Right hindlimb (tissue), 1 donor: ENCODE measurements around the gene ADM5.
A peak's percentile ranks its signal among the peaks of the same experiment; 100 is the strongest.

Experiments used
- DNase-seq: peaks from one replicate; pipeline ENCODE4 v3.0.0-alpha.2; 2018

ADM5 gene, protein sequence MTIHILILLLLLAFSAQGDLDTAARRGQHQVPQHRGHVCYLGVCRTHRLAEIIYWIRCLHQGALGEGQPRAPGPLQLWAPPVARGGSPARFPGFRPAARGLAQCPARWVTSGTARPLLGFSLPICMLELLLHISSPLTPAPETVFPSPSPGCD

DNA sequence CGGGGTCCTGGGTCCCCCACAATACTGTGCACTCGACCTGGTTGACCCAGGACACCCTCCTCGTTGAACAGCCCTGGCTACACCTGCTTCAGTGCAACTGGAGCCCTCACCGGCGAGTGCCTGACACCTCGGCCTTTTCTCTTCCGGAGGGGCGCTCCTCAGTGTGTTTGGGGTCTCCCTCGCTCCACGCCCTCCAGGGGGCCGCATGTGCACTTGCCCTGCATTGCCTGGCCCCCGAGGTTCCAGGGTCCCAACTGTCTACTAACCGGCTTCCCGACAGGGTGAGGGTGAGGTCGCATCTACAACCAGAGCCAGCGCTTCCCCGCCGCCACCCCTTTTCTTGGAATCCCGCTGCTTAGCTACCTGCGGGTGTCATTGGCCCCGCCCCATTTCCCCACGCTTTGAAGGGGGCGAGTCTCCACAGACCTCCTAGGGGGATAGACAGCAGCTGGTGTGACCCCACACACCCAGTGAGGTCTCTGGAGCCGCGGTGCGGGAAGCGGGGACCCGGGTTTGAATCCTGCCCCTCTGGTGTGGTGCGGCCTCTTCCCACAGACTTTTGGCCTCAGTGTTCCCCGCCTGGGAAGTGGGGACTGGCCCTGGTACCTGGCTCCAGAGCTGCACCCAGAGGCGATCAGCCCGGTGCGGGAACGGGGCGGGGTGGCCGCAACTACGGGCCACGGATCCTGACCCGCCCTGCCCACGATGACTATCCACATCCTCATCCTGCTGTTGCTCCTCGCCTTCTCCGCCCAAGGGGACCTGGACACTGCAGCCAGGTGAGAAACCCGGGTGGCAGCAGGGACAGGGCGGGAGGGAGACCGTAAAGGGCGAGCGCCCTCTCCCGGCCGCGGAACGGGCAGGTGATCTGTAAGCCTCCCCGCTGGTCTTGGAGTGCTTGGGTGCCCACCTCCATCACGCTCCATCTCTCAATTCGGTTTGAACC, at the start of gene ADM5:
Gene ADM5 (plus strand): TSS at position 462 of the 946 bp plus-strand sequence. CDS start 244 bp downstream, at position 706.
- no peak for DNase-seq

DNA sequence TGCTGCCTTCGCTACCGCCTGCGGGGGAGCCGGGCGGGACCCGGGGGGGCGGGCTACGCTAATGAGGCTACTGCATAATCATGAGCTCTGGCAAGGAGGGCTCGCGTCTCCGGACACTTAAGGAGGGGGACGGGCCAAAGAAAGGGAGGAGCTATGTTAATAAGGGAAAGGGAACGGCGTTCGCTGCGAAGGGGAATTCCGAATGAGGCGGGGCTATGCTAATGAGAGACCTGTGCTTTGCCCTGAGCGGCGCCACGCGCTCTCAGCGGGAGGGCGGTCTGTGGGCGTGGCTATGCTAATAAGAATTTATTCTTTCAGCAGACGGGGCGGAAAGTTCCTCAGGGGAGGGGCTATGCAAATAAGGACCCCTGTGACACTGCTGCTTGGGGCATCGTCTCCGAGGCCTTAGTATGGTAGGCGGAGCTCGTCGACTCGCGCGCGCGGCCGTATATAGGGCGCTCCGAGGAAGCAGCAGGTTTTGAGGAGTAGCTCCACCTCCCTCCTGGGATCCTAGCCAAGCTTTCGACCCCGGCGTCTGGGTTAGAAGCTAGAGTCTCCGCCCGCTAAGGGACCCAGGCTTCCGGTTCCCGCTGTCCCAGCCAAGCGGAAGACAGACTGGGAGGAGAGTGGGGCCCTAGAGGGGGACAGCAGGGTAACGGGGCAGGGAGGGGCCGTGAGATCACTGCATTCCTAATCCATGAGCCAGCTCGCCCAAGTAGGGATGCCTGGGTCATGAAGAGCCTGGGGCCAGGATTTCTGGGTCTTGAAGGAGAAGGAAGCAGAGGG, 49.1 kb upstream of the ADM5 start, which contains the start of gene RRAS:
Gene RRAS (minus strand): TSS at position 31 of the 786 bp plus-strand sequence. CDS start 45 bp downstream, outside the sequence.
- DNase-seq, result peak; percentile 100

DNA sequence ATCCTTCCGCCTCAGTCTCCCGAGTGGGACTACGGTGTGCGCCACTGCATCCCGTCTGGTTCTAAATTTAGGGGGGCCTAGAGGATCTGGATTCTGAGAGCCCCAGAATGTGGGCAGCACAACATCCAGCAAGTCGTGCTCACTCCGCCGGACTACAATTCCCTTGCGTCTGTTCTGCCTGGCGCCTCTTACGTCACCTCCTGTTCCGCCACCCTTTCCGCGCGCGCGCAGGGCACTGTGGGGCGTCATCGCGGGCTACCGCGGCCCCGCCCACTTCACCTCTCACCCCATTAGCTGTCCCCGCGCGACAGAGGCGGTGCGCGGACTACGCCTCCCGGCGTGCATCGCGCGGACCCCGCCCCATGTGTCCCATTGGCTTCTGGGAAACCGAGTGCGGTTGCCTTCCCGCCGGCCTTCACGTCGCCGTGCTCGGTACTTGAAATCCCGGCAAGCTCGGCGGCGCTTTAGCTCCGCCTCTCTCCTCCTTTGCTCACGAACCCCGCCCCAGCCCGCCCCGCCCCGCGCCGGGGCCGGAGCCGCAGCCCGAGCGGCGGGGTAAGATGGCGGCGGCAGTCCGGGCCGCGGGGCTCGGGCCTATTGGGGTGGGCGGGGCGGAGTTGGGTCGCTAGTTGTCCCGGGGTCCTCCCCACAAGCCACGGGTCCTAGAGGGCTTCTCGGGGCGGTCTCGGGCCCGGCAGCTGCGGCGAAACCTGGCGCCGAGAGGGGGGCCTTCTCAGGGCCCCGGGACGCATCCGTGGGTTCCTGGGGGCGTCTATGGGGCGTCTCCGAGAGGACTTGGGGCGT, 47.5 kb upstream of the ADM5 start, which contains the start of gene SCAF1:
Gene SCAF1 (plus strand): TSS at position 522 of the 804 bp plus-strand sequence. CDS start 2,818 bp downstream, outside the sequence.
- peak; percentile 100 for DNase-seq

DNA sequence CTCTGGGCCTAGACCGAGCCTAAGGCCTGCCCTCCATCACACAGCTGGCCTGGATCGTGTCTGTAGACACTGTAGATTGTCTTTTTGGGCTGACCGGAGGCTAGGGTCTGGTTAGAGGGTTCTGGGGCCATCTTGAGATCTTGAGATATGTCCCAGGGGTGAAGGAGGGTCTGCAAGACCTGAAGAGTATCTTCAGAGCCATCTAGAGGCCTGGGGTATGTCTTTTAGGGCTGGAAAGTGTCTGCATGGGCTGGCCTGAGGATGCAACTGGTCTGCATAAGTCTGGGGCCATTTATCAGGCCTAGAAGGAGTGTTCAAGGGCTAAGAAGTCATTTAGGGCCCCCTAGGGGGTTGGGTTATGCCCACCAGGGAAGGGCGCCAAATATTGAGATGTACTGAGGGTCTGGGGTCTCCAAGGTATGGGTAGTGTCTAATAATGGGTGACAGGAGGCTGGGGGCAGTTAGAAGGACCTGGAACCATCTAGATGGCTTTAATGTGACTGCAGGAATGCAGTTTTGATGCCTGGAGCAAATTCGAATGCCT, 46.8 kb upstream of the ADM5 start:
- DNase-seq, result no peak

DNA sequence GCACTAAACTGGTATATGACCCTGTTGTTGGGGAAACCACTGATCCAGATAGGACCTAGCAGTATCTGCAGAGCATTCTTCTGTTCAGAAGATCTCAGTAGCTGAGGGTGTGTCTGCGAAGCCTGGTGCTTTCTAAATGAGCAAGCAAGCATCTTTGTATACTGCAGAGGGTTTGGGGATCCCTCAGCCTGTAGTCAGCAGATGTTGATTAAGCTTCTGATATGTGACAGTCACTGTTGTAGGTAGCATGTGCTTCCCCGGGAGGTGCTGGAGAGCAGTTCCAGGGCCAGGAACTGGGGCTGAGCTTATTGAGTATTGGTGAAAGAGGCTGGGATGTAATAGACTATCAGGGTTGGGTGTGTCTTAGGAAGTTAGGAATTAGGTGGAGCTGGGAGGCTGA, 45.9 kb upstream of the ADM5 start:
- DNase-seq, result no peak

DNA sequence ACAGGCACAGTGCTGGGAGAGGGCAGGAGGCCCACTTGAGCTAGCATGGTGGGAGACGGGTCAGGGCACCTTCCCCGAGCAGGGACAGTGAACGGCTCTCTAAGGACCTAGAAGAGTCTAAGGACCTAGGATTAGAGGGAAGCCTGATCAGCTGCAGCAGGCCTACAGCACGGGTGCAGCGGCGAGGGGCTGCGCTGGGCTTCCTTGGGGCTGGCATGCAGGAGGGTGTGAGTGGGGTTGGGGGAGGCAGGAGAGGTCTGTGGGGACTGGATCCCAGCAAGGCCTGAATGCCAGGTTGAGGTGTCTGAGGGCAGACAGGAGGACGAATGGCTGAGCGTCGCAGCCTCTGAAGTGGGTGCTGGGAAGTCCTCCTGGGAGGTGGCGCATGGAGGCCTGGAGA, 43.8 kb upstream of the ADM5 start:
- DNase-seq, result no peak

DNA sequence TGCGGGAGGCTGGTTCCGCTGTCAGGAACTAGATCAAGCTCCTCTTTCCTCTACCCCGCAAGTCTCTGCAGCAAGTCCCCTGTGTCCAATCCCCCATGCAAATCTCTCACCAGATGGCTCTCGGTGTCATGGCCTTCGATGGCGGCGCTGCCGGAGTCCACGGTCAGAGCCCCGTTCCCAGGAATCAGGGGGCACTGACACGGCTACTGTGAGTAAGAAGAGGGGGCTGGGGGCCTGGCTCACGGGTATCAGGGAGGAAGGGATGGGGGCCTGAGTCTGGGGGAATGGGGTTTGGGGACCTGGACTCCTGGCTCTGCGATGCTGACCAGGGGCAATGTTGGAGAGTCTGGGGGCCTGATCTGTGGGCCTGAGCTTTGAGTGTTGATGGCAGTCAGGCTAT, 43.4 kb upstream of the ADM5 start:
- no peak for DNase-seq

DNA sequence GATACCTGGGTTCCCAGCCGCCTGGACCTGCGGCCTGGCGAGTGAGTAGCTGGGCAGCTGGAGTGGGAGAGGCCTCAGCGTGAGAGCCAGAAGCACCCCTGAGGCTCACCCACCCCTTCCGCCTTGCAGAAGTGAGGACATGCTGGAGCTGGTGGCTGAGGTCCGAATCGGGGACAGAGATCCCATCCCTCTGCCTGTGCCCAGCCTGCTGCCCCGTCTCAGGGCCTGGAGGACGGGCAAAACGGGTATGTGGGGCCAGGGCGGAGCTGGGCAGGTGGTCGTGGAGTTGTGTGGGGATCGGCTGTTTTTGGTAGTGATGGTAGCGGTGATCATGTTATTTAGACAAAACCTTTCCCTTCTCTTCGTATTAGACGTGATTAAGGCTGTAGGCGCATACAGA, 42.8 kb upstream of the ADM5 start:
- DNase-seq, result no peak

DNA sequence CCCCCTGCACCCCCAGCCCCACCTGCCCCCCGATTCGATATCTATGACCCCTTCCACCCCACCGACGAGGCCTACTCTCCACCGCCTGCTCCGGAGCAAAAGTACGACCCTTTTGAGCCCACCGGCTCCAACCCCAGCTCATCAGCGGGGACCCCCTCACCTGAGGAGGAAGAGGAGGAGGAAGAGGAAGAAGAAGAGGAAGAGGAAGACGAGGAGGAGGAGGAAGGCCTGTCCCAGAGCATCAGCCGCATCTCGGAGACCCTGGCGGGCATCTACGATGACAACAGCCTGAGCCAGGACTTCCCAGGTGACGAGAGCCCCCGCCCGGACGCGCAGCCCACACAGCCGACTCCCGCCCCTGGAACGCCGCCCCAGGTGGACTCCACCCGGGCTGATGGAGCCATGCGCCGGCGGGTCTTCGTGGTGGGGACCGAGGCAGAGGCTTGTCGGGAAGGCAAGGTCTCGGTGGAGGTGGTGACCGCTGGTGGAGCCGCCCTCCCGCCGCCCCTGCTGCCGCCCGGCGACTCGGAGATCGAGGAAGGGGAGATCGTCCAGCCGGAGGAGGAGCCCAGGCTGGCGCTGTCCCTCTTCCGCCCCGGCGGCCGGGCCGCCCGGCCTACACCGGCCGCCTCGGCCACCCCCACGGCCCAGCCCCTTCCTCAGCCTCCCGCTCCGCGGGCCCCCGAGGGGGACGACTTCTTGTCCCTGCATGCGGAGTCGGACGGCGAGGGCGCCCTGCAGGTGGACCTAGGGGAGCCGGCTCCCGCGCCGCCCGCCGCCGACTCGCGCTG, 38.2 kb upstream of the ADM5 start:
- no peak for DNase-seq

DNA sequence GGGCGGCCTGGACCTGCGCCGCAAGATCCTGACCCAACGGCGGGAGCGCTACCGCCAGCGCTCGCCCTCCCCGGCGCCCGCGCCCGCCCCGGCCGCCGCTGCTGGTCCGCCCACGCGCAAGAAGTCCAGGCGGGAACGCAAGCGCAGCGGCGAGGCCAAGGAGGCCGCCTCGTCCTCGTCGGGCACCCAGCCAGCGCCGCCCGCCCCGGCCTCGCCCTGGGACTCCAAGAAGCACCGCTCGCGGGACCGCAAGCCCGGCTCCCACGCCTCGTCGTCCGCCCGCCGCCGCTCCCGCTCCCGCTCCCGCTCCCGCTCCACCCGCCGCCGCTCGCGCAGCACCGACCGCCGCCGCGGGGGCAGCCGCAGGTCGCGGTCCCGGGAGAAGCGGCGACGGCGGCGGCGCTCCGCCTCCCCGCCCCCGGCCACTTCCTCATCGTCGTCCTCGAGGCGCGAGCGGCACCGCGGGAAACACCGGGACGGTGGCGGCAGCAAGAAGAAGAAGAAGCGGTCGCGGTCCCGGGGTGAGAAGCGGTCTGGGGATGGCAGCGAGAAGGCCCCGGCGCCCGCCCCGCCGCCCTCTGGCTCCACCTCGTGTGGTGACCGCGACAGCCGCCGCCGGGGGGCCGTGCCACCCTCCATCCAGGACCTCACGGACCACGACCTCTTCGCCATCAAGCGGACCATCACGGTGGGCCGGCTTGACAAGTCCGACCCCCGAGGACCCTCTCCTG, 37.4 kb upstream of the ADM5 start:
- DNase-seq, result no peak

DNA sequence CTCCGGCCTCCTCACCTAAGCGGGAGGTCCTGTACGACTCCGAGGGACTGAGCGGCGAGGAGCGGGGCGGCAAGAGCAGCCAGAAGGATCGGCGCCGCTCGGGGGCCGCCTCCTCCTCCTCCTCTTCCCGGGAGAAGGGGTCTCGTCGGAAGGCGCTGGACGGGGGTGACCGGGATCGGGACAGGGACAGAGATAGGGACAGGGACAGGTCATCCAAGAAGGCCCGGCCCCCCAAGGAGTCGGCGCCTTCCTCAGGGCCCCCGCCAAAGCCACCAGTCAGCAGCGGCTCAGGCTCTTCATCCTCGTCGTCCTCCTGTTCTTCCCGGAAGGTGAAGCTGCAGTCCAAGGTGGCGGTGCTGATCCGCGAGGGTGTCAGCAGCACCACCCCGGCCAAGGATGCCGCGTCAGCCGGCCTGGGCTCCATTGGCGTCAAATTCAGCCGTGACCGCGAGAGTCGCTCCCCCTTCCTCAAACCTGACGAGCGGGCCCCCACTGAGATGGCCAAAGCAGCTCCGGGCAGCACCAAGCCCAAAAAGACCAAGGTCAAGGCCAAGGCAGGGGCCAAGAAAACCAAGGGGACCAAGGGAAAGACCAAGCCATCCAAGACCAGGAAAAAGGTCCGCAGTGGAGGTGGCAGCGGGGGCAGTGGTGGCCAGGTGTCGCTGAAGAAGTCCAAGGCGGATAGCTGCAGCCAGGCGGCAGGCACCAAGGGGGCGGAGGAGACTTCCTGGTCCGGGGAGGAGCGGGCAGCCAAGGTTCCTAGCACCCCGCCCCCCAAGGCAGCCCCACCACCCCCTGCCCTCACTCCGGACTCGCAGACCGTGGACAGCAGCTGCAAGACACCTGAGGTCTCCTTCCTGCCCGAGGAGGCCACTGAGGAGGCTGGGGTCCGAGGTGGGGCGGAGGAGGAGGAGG, 36.6 kb upstream of the ADM5 start:
- no peak for DNase-seq

DNA sequence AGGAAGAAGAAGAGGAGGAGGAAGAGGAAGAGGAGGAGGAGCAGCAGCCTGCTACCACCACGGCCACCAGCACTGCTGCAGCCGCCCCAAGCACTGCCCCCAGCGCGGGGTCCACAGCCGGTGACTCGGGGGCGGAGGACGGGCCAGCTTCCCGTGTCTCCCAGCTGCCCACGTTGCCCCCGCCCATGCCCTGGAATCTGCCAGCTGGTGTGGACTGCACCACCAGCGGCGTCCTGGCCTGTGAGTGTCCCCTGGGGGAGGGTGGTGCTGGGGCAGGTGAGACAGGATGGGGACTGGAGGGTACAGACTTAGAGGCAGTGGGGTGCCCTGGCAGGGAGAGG, 36.0 kb upstream of the ADM5 start:
- DNase-seq, result no peak

DNA sequence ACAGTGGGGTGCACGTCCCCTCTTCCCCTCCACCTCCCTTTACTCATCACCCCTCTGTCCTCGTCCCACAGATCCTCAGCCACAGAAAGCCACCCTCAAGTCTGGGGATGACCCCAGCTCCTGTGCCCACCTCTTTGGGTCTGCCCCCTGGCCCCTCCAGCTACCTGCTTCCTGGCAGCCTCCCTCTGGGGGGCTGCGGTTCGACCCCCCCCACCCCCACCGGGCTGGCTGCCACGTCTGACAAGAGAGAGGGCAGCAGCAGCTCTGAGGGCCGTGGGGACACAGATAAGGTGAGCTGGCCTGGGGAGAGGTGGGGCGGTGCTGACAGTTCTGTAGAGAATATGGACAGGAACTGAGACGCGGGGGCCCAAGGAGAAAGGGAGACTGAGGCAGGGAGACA, 34.8 kb upstream of the ADM5 start:
- no peak for DNase-seq

DNA sequence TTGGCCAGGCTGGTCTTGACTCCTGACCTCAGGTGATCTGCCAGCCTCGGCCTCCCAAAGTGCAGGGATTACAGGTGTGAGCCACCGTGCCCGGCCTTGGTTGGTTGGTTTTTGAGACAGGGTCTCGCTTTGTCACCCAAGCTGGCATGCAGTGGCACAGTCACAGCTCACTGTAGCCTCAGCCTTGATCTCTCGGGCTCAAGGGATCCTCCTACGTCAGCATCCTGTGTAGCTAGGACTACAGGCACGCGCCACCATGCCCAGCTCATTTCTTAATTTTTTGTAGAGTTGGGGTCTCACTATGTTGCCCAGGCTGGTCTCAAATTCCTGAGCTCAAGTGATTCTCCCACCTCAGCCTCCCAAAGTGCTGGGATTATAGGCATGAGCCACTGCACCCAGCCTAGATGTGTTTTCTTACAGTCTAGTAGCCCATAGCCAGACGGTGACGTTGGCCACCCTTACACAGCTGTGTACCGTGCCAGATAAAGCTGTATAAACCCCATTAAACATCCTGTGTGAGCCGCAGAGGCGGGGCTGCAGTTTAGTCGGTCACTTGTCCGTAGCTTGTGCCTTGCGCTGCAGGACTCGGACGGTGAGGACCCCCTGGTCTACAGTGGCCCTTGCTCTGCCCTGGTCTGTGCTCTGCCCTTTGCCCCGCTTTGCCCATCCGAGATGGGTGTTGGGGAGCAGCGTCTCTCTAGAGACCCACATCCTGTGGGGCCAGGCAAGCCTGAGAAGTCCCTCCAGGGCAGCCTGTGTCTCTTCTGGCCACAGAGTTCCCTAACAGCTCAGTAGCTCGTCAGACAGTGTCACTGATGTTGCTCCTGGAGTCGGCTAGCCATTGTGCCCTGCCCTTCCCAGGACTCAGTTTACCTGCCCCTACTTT, 33.6 kb upstream of the ADM5 start:
- no peak for DNase-seq

DNA sequence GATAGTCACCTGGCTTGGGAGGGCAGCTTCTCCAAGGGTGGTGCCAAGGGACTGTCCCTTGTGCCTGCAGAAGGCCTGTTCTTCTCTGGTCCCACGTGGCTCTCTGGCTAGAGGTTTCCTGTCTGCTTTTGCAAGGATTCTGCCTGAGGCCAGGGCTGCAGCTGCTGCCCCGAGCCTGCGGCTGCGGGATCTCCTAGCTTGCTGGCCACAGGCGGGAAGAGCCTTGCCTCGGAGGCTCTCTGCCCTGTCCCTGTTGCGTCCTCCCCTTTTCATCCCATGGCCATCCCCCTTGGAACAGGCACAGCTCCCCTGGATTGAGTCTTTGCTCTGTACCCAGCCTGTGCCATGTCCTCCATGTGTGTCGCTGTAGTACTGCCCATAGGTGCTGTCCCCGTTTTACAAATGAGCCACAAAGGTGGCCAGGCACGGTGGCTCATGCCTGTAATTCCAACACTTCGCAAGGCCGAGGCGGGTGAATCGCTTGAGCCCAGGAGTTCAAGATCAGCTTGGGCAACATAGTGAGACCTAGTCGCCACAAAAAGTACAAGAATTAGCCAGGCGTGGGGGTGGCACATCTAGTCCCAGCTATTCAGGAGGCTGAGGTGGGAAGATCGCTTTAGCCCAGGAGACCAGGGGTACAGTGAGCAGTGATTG, 32.8 kb upstream of the ADM5 start:
- DNase-seq, result no peak

DNA sequence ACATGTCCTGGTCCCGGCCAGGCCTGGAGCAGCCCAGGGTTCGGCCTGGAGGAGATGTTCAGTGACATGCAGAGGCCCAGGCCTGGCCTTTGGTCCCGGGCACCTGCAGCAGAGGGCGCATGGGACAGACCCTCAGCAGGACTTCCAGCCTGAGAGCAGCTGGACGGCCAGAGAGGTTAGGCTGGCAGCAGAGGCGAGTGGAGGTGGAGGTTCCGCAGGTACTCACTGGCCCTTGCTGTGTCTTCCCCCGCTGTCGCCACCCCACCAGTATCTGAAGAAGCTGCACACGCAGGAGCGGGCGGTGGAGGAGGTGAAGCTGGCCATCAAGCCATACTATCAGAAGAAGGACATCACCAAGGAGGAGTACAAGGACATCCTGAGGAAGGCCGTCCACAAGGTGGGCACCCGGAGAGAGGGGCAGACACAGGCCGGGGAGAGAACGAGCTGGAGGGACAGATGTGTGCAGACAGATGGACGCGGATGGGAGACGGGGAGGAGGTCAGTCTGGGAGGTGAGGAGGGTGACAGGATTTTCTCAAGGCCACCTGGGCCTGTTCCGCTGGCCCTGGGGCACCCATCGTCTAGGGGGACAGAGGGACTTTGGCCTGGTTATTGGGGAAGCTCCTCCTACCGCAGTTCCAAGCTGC, 31.8 kb upstream of the ADM5 start:
- no peak for DNase-seq

DNA sequence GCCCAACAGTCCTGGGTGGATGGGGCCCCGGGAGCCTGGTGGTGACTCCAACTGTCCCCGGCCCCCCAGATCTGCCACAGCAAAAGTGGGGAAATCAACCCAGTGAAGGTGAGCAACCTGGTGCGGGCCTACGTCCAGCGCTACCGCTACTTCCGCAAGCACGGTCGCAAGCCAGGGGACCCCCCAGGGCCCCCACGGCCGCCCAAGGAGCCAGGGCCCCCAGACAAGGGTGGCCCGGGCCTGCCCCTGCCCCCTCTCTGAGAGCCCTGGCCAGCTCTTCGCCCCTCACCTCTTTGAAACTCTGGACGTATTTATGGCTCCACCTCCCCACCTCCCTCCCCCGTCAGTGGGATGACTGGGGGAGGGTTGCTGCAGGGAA, 31.3 kb upstream of the ADM5 start:
- DNase-seq, result no peak
